Measurements from ENCODE around the gene GAGE12J. TPM values are rescaled to one million over a fixed set of nuclear protein-coding genes. Genes with fewer than 3 reads are reported as not detected.
"Not testable (repeated sequence)": the region's sequence is repeated elsewhere in the genome, so short reads cannot be mapped to it uniquely, and the experiment has no call there.

Gene GAGE12J, protein sequence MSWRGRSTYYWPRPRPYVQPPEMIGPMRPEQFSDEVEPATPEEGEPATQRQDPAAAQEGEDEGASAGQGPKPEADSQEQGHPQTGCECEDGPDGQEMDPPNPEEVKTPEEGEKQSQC
- not detected for polyA plus RNA-seq (2012; ENCODE audit: low read depth, missing spikeins)

DNA sequence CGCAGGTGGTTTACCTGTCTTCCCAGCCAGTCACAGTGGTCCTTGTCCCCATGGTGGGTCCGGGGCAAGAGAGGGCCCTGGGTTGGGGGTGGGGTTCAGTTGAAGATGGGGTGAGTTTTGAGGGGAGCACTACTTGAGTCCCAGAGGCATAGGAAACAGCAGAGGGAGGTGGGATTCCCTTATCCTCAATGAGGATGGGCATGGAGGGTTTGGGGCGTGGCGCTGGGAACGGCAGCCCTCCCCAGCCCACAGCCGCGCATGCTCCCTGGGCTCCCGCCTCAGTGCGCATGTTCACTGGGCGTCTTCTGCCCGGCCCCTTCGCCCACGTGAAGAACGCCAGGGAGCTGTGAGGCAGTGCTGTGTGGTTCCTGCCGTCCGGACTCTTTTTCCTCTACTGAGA is at the start of gene GAGE12J:
GAGE12J (plus strand) TSS at position 301 of the 400 bp plus-strand sequence. CDS start 1,157 bp downstream, outside the sequence.
- not testable (repeated sequence) for DNase-seq (ENCODE audit: insufficient read length, low spot score); FAIRE-seq

DNA sequence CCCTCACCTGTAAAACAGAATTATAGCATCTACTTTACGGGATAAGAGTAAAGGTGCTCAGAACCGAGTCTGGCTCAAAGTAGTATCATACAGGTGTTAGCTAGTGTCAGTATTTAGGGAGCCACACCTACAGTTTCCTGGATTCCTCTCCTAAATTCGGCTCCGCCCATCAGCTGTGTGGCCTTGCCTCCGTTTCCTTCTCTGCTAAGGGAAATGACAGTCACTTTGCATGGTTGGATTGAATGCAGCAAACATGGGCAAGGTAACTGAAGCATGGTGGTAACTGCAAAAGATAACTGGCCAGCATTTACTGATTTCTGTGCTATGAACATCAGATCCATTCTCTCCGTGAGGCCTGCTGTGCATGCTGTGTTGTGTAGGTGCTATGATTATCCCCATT is 49.4 kb upstream of the GAGE12J start:
- no peak for FAIRE-seq
- DNase-seq (ENCODE audit: insufficient read length, low spot score) = no peak
- TF ChIP-seq POLR2A (IDR thresholded peaks at IDR 0.05; ENCODE audit: low read depth, low read length) = no peak
- no peak for TF ChIP-seq PAX5 (IDR thresholded peaks at IDR 0.05; ENCODE audit: insufficient read depth, low read length, severe bottlenecking)
- no peak for TF ChIP-seq POLR2AphosphoS5 (IDR thresholded peaks at IDR 0.05; ENCODE audit: low read depth, low read length)
- TF ChIP-seq TAF1 (IDR thresholded peaks at IDR 0.05; ENCODE audit: low read depth, low read length) = no peak
- no peak for TF ChIP-seq POU2F2 (IDR thresholded peaks at IDR 0.05; ENCODE audit: low read depth, low read length)
- no peak for TF ChIP-seq SPI1 (IDR thresholded peaks at IDR 0.05; ENCODE audit: low read depth, low read length)

DNA sequence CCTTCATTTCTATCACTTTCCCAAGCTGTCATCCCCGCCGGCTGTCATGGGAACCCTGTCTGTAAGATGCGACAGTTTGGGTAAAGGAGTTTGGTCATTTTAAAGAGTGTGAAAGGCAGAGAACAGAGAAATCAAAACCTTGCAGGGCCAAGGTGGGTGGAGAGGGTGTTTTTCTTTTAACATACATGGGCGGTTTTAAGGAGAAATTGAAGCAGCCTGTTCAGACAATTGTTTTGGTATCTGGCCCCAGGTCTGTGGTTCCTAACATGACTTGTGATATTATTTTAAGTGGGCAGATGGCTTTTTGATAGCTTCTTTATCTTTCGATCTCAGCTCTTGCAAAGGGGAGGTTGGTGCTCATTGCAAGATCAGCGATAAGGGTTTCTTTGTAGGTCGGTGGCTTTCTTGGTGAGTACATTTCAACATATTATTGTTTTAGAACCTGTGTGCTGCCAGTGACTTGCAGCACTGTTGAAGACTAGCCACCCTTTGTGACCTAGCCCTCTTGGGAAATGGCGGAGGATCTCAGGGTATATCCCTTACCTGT is 48.6 kb upstream of the GAGE12J start:
- DNase-seq (ENCODE audit: insufficient read length, low spot score) = no peak
- FAIRE-seq = no peak
- no peak for TF ChIP-seq TAF1 (IDR thresholded peaks at IDR 0.05; ENCODE audit: low read depth, low read length)
- TF ChIP-seq POLR2AphosphoS5 (IDR thresholded peaks at IDR 0.05; ENCODE audit: low read depth, low read length) = no peak
- no peak for TF ChIP-seq PAX5 (IDR thresholded peaks at IDR 0.05; ENCODE audit: insufficient read depth, low read length, severe bottlenecking)
- no peak for TF ChIP-seq POLR2A (IDR thresholded peaks at IDR 0.05; ENCODE audit: low read depth, low read length)
- no peak for TF ChIP-seq SPI1 (IDR thresholded peaks at IDR 0.05; ENCODE audit: low read depth, low read length)
- TF ChIP-seq POU2F2 (IDR thresholded peaks at IDR 0.05; ENCODE audit: low read depth, low read length) = no peak

DNA sequence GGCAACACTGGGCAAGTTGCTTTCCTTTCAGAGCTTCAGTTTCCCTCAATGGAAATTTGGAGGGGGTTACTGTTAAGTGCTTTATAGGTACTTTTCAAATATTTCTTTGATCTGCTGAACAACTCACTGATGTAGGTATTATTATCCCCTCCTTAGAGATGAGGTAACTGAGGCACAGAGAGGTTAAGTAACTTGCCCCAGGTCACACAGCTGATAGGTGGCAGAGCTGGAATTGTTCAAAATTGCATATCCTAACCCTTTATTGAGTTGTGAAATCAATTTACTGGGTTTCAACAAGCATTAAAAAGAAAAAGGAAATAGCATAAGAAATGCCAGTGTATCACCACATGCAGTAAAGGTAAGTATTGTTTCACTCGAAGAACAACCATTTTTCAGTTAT is 45.6 kb upstream of the GAGE12J start:
- TF ChIP-seq TAF1 (IDR thresholded peaks at IDR 0.05; ENCODE audit: low read depth, low read length) = no peak
- TF ChIP-seq POU2F2 (IDR thresholded peaks at IDR 0.05; ENCODE audit: low read depth, low read length) = no peak
- TF ChIP-seq POLR2AphosphoS5 (IDR thresholded peaks at IDR 0.05; ENCODE audit: low read depth, low read length) = no peak
- TF ChIP-seq SPI1 (IDR thresholded peaks at IDR 0.05; ENCODE audit: low read depth, low read length) = no peak
- TF ChIP-seq POLR2A (IDR thresholded peaks at IDR 0.05; ENCODE audit: low read depth, low read length) = no peak
- no peak for TF ChIP-seq PAX5 (IDR thresholded peaks at IDR 0.05; ENCODE audit: insufficient read depth, low read length, severe bottlenecking)
- FAIRE-seq = no peak
- no peak for DNase-seq (ENCODE audit: insufficient read length, low spot score)

DNA sequence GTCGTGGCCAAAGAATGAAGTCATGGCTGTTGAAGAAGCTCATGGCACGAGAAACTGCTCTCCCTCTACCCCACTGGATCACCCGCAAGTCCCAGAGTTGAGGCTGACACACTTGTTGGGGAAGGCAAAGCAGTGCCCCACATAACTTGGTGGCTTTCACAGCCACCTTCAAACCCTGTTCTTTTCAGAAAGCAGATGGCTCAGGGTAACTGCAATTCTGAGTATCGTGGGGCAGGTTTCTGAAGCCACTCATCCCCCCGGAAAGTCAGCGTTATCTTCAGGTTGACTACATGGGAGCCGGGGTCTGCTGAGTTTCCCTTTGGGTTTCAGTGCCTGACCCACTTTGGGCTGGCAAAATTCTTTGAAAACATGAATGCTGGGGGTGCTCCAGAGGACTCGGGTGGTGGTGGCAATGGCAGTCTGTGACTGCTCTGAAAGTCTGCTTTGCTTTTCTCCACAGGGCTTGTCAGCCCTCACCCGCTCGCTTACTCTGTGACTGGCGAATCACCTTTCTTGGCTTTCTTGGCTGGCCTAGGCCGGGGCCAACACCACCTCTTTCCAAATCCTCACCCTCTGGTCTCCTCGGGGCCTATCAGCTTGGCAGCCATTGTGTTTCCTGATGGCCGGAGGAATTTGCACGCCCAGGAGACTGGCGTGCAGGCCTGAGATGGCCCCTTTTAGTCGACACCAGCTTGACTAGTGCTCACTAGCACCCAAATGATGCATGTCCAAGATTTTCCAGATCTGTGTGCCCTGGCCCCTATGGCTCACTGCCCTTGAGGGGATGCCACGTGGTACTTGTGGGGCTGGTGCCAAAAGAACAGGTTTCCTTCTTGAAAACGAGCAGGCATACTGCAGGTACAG is 44.9 kb upstream of the GAGE12J start:
- FAIRE-seq (no peak), DNase-seq (ENCODE audit: insufficient read length, low spot score) (no peak)
- TF ChIP-seq POLR2A (IDR thresholded peaks at IDR 0.05; ENCODE audit: low read depth, low read length) (no peak), PAX5 (IDR thresholded peaks at IDR 0.05; ENCODE audit: insufficient read depth, low read length, severe bottlenecking) (no peak), TAF1 (IDR thresholded peaks at IDR 0.05; ENCODE audit: low read depth, low read length) (no peak), POLR2AphosphoS5 (IDR thresholded peaks at IDR 0.05; ENCODE audit: low read depth, low read length) (no peak), SPI1 (IDR thresholded peaks at IDR 0.05; ENCODE audit: low read depth, low read length) (no peak), POU2F2 (IDR thresholded peaks at IDR 0.05; ENCODE audit: low read depth, low read length) (no peak)

DNA sequence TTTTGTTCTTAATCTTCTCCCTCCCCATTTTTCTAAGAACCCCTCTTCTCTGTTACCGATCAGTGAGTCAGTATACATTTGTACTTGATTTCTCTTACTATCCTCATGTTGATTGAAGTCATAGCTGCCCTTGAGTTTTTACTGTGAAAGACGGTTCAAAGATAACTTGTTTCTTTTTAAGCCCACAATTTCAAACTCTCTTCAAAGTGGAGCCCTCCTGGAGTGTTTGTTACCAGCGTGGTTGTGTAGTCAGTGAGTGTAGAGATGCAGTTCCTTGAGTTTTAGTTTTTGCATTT is 44.4 kb upstream of the GAGE12J start:
- FAIRE-seq (no peak), DNase-seq (ENCODE audit: insufficient read length, low spot score) (no peak)
- TF ChIP-seq POLR2A (IDR thresholded peaks at IDR 0.05; ENCODE audit: low read depth, low read length) (no peak), POLR2AphosphoS5 (IDR thresholded peaks at IDR 0.05; ENCODE audit: low read depth, low read length) (no peak), PAX5 (IDR thresholded peaks at IDR 0.05; ENCODE audit: insufficient read depth, low read length, severe bottlenecking) (no peak), TAF1 (IDR thresholded peaks at IDR 0.05; ENCODE audit: low read depth, low read length) (no peak), POU2F2 (IDR thresholded peaks at IDR 0.05; ENCODE audit: low read depth, low read length) (no peak), SPI1 (IDR thresholded peaks at IDR 0.05; ENCODE audit: low read depth, low read length) (no peak)

DNA sequence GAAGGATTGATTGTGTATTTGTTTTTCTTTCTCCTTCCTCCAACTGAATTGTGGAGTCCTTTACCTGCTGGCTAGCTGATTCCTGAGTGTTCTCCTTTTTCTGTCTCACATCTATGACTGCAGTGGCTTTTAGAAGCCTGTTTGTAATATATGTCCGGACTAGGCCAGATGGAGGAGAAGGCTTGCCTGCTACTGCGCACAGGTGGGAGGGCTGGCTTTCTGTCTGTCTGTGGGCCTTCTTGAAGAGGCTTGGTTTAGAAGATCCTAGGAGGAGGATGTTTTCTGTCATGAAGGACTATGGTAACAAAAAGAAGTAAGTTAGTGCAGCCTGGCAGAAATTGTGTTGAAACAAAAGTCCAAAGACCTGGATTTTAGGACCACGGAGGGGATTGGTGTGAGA is 43.8 kb upstream of the GAGE12J start:
- DNase-seq (ENCODE audit: insufficient read length, low spot score) (no peak), FAIRE-seq (no peak)
- TF ChIP-seq POU2F2 (IDR thresholded peaks at IDR 0.05; ENCODE audit: low read depth, low read length) (no peak), SPI1 (IDR thresholded peaks at IDR 0.05; ENCODE audit: low read depth, low read length) (no peak), POLR2A (IDR thresholded peaks at IDR 0.05; ENCODE audit: low read depth, low read length) (no peak), PAX5 (IDR thresholded peaks at IDR 0.05; ENCODE audit: insufficient read depth, low read length, severe bottlenecking) (no peak)

DNA sequence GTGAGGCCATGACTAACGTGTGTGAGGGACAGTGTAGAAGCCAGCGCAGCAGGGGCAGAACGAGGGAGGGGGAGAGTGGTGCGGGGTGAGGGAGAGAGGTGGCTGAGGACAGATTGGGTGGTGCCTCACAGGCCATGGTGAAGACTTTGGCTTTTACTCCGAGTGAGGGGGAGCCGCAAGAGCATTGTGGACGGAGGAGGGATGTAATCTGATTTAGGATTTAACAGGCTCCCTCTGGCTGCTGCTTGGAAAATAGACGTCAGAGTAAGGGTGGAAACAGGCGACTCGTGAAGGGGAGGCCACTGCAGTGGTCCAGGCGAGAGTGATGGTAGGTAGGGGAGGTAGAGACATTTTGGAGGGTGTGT is 39.2 kb upstream of the GAGE12J start:
- DNase-seq (ENCODE audit: insufficient read length, low spot score) (no peak), FAIRE-seq (no peak)

DNA sequence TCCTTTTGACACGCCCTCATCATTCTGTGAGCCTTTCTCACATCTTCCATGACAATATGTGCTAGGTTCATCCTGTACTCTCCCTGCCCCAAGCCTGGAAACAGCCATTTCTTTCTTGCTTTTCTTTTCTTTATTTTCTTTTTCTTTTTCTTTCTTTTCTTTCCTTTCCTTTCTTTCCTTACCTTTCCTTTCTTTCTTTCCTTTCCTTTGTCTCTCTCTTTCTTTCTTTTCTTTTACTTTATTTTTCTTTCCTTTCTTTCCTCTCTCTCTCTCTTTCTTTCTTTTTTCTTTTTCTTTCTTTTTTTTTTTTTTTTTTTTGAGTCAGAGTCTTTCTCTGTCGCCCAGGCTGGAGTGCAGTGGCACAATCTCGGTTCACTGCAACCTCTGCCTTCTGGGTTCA is 37.6 kb upstream of the GAGE12J start:
- TF ChIP-seq POLR2A (IDR thresholded peaks at IDR 0.05; ENCODE audit: low read depth, low read length) (no peak), POLR2AphosphoS5 (IDR thresholded peaks at IDR 0.05; ENCODE audit: low read depth, low read length) (no peak), POU2F2 (IDR thresholded peaks at IDR 0.05; ENCODE audit: low read depth, low read length) (no peak), PAX5 (IDR thresholded peaks at IDR 0.05; ENCODE audit: insufficient read depth, low read length, severe bottlenecking) (no peak)
- DNase-seq (ENCODE audit: insufficient read length, low spot score) = no peak
- no peak for FAIRE-seq

More for the DNA sequence above, 39.2 kb upstream of the GAGE12J start:
- TF ChIP-seq POLR2A (IDR thresholded peaks at IDR 0.05; ENCODE audit: low read depth, low read length) = no peak
- TF ChIP-seq PAX5 (IDR thresholded peaks at IDR 0.05; ENCODE audit: insufficient read depth, low read length, severe bottlenecking) = no peak
- TF ChIP-seq TAF1 (IDR thresholded peaks at IDR 0.05; ENCODE audit: low read depth, low read length) = no peak
- TF ChIP-seq POLR2AphosphoS5 (IDR thresholded peaks at IDR 0.05; ENCODE audit: low read depth, low read length) = no peak
- TF ChIP-seq SPI1 (IDR thresholded peaks at IDR 0.05; ENCODE audit: low read depth, low read length) = no peak
- TF ChIP-seq POU2F2 (IDR thresholded peaks at IDR 0.05; ENCODE audit: low read depth, low read length) = no peak

DNA sequence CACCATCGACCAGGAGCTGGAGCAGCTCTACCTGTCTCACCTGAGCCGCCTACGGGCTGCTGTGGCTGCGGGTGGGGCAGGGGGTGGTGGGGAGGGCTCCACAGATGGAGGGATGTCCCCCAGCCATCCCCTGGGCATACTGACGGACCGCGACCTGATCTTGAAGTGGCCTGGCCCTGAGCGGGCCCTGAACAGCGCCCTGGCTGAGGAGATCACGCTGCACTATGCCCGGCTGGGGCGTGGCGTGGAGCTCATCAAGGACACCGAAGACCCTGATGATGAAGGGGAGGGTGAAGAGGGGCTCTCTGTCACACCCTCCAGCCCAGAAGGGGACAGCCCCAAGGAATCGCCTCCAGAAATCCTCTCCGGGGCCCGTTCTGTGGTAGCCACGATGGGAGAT is 35.7 kb upstream of the GAGE12J start:
- TF ChIP-seq POLR2AphosphoS5 (IDR thresholded peaks at IDR 0.05; ENCODE audit: low read depth, low read length) = no peak
- TF ChIP-seq POU2F2 (IDR thresholded peaks at IDR 0.05; ENCODE audit: low read depth, low read length) = no peak
- TF ChIP-seq TAF1 (IDR thresholded peaks at IDR 0.05; ENCODE audit: low read depth, low read length) = no peak
- TF ChIP-seq SPI1 (IDR thresholded peaks at IDR 0.05; ENCODE audit: low read depth, low read length) = no peak
- no peak for TF ChIP-seq POLR2A (IDR thresholded peaks at IDR 0.05; ENCODE audit: low read depth, low read length)
- TF ChIP-seq PAX5 (IDR thresholded peaks at IDR 0.05; ENCODE audit: insufficient read depth, low read length, severe bottlenecking) = no peak
- no peak for DNase-seq (ENCODE audit: insufficient read length, low spot score)

More for the DNA sequence above, 35.7 kb upstream of the GAGE12J start:
- FAIRE-seq = no peak
